ENCODE measurements around the gene SLC28A3. TPM values are rescaled to one million over a fixed set of nuclear protein-coding genes. Genes with fewer than 3 reads are reported as not detected.

The SLC28A3 gene
- total RNA-seq, 2 experiments from 2014 or later, result 0.09 to 0.45 TPM

- CTCF ChIA-PET, result no interaction called here
- no peak overlapping the region for H3K27ac Mint-ChIP-seq
- no peak for DNase-seq
- peaks cover 4% of the 10 kb centered on the region for H3K9me3 Mint-ChIP-seq (ENCODE audit: low read depth)
- no peak for ATAC-seq
- H3K36me3 Mint-ChIP-seq, result peaks cover 1% of the 10 kb centered on the region
- H3K4me1 Mint-ChIP-seq, result no peaks in the 10 kb centered on the region
- H3K27me3 Mint-ChIP-seq, result peaks cover 12% of the 10 kb centered on the region
- no peak overlapping the region for H3K4me3 Mint-ChIP-seq
Measured at GRCh38 chr9:84331119-84331809, 9.3 kb downstream of the SLC28A3 start.

GRCh38 chr9:84330246-84330645 is 10.3 kb downstream of the SLC28A3 start:
- peaks cover 4% of the 10 kb centered on the region for H3K9me3 Mint-ChIP-seq (ENCODE audit: low read depth)
- no peak overlapping the region for H3K27ac Mint-ChIP-seq
- peaks cover 12% of the 10 kb centered on the region for H3K27me3 Mint-ChIP-seq
- ATAC-seq (no peak), DNase-seq (no peak)
- CTCF ChIA-PET, result no interaction called here
- peaks cover 1% of the 10 kb centered on the region for H3K36me3 Mint-ChIP-seq
- no peaks in the 10 kb centered on the region for H3K4me1 Mint-ChIP-seq
- H3K4me3 Mint-ChIP-seq, result no peak overlapping the region

GRCh38 chr9:84327184-84327583 is 13.4 kb downstream of the SLC28A3 start:
- ATAC-seq (no peak), DNase-seq (no peak)
- Mint-ChIP-seq H3K27me3 (peaks cover 12% of the 10 kb centered on the region), H3K9me3 (ENCODE audit: low read depth) (peaks cover 4% of the 10 kb centered on the region), H3K36me3 (peaks cover 1% of the 10 kb centered on the region), H3K27ac (no peak overlapping the region), H3K4me3 (no peak overlapping the region), H3K4me1 (no peaks in the 10 kb centered on the region)
- CTCF ChIA-PET, result interaction anchor here (0.9 kb wide), 1 partner anchor 14 kb away, joined by 3 read pairs; no protein-coding TSS in a partner anchor

GRCh38 chr9:84325347-84325973 is 15.1 kb downstream of the SLC28A3 start:
- DNase-seq (no peak), ATAC-seq (no peak)
- H3K27ac Mint-ChIP-seq, result no peak overlapping the region
- H3K36me3 Mint-ChIP-seq, result peaks cover 1% of the 10 kb centered on the region
- H3K27me3 Mint-ChIP-seq, result peaks cover 10% of the 10 kb centered on the region
- H3K4me3 Mint-ChIP-seq, result no peak overlapping the region
- H3K9me3 Mint-ChIP-seq (ENCODE audit: low read depth), result peaks cover 4% of the 10 kb centered on the region
- no peaks in the 10 kb centered on the region for H3K4me1 Mint-ChIP-seq
- CTCF ChIA-PET, result interaction anchor here (0.6 to 1.7 kb wide), 3 partner anchors 10 to 61 kb away, joined by 3 to 5 read pairs (median 3); no protein-coding TSS in a partner anchor

- no peaks in the 10 kb centered on the region for H3K4me1 Mint-ChIP-seq
- CTCF ChIA-PET, result interaction anchor here (1.7 kb wide), 1 partner anchor 9 kb away, joined by 5 read pairs; no protein-coding TSS in a partner anchor
Measured at GRCh38 chr9:84324811-84325210, 15.7 kb downstream of the SLC28A3 start.

GRCh38 chr9:84323858-84324257 is 16.7 kb downstream of the SLC28A3 start:
- ATAC-seq (no peak), DNase-seq (no peak)
- CTCF ChIA-PET, result interaction anchor here (1.7 kb wide), 1 partner anchor 8 kb away, joined by 5 read pairs; no protein-coding TSS in a partner anchor
- H3K36me3 Mint-ChIP-seq, result peaks cover 1% of the 10 kb centered on the region
- no peaks in the 10 kb centered on the region for H3K4me1 Mint-ChIP-seq
- peaks cover 2% of the 10 kb centered on the region for H3K27me3 Mint-ChIP-seq
- H3K27ac Mint-ChIP-seq, result no peak overlapping the region
- no peak overlapping the region for H3K4me3 Mint-ChIP-seq
- peaks cover 3% of the 10 kb centered on the region for H3K9me3 Mint-ChIP-seq (ENCODE audit: low read depth)

More at GRCh38 chr9:84324811-84325210, 15.7 kb downstream of the SLC28A3 start:
- H3K27ac Mint-ChIP-seq, result no peak overlapping the region
- peaks cover 1% of the 10 kb centered on the region for H3K36me3 Mint-ChIP-seq
- no peak for DNase-seq
- peaks cover 4% of the 10 kb centered on the region for H3K9me3 Mint-ChIP-seq (ENCODE audit: low read depth)
- H3K4me3 Mint-ChIP-seq, result no peak overlapping the region
- H3K27me3 Mint-ChIP-seq, result peaks cover 5% of the 10 kb centered on the region
- no peak for ATAC-seq

- no peaks in the 10 kb centered on the region for H3K27me3 Mint-ChIP-seq
- H3K4me3 Mint-ChIP-seq, result no peak overlapping the region
- no peak for DNase-seq
- no peak overlapping the region for H3K27ac Mint-ChIP-seq
- peaks cover under 1% of the 10 kb centered on the region for H3K36me3 Mint-ChIP-seq
- H3K9me3 Mint-ChIP-seq (ENCODE audit: low read depth), result peaks cover under 1% of the 10 kb centered on the region
- CTCF ChIA-PET, result no interaction called here
- ATAC-seq, result no peak
- no peaks in the 10 kb centered on the region for H3K4me1 Mint-ChIP-seq
Measured at GRCh38 chr9:84322828-84323227, 17.7 kb downstream of the SLC28A3 start.

GRCh38 chr9:84320231-84320630 is 20.3 kb downstream of the SLC28A3 start:
- CTCF ChIA-PET, result no interaction called here
- no peak for ATAC-seq
- no peak overlapping the region for H3K27ac Mint-ChIP-seq
- no peaks in the 10 kb centered on the region for H3K27me3 Mint-ChIP-seq
- no peaks in the 10 kb centered on the region for H3K36me3 Mint-ChIP-seq
- no peaks in the 10 kb centered on the region for H3K9me3 Mint-ChIP-seq (ENCODE audit: low read depth)
- no peak for DNase-seq
- H3K4me1 Mint-ChIP-seq, result peaks cover 12% of the 10 kb centered on the region
- no peak overlapping the region for H3K4me3 Mint-ChIP-seq

GRCh38 chr9:84319632-84320031 is 20.9 kb downstream of the SLC28A3 start:
- Mint-ChIP-seq H3K27me3 (no peaks in the 10 kb centered on the region), H3K9me3 (ENCODE audit: low read depth) (no peaks in the 10 kb centered on the region), H3K4me1 (peaks cover 16% of the 10 kb centered on the region), H3K4me3 (no peak overlapping the region), H3K27ac (no peak overlapping the region), H3K36me3 (no peaks in the 10 kb centered on the region)
- ATAC-seq (no peak), DNase-seq (no peak)
- CTCF ChIA-PET, result no interaction called here

- H3K27me3 Mint-ChIP-seq, result no peaks in the 10 kb centered on the region
- H3K9me3 Mint-ChIP-seq (ENCODE audit: low read depth), result no peaks in the 10 kb centered on the region
- peaks cover 16% of the 10 kb centered on the region for H3K4me1 Mint-ChIP-seq
- no peak overlapping the region for H3K27ac Mint-ChIP-seq
- DNase-seq, result no peak
- CTCF ChIA-PET, result no interaction called here
- ATAC-seq, result no peak
- H3K36me3 Mint-ChIP-seq, result no peaks in the 10 kb centered on the region
- H3K4me3 Mint-ChIP-seq, result no peak overlapping the region
Measured at GRCh38 chr9:84318981-84319380, 21.6 kb downstream of the SLC28A3 start.

- Mint-ChIP-seq H3K27ac (no peak overlapping the region), H3K27me3 (no peaks in the 10 kb centered on the region), H3K4me3 (no peak overlapping the region), H3K36me3 (no peaks in the 10 kb centered on the region), H3K4me1 (peaks cover 16% of the 10 kb centered on the region), H3K9me3 (ENCODE audit: low read depth) (no peaks in the 10 kb centered on the region)
- CTCF ChIA-PET, result no interaction called here
- ATAC-seq (no peak), DNase-seq (no peak)
Measured at GRCh38 chr9:84317563-84317962, 23.0 kb downstream of the SLC28A3 start.

GRCh38 chr9:84315278-84315877 is 25.2 kb downstream of the SLC28A3 start:
- Mint-ChIP-seq H3K4me1 (peaks cover 16% of the 10 kb centered on the region), H3K4me3 (no peak overlapping the region), H3K36me3 (no peaks in the 10 kb centered on the region), H3K27me3 (no peaks in the 10 kb centered on the region), H3K9me3 (ENCODE audit: low read depth) (no peaks in the 10 kb centered on the region), H3K27ac (no peak overlapping the region)
- DNase-seq (peak; percentile 64), ATAC-seq (peak; percentile 53)
- CTCF ChIA-PET, result interaction anchor here (0.6 to 3.5 kb wide), 15 partner anchors 9 to 394 kb away, joined by 3 to 17 read pairs (median 4); partner anchors contain the start of gene KIF27

- Mint-ChIP-seq H3K36me3 (no peaks in the 10 kb centered on the region), H3K4me1 (peaks cover 16% of the 10 kb centered on the region), H3K27ac (no peak overlapping the region), H3K4me3 (no peak overlapping the region), H3K27me3 (no peaks in the 10 kb centered on the region), H3K9me3 (ENCODE audit: low read depth) (no peaks in the 10 kb centered on the region)
- DNase-seq (no peak), ATAC-seq (no peak)
- CTCF ChIA-PET, result interaction anchor here (1.3 to 3.5 kb wide), 8 partner anchors 9 to 377 kb away, joined by 3 to 14 read pairs (median 4); no protein-coding TSS in a partner anchor
Measured at GRCh38 chr9:84314306-84314705, 26.3 kb downstream of the SLC28A3 start.
